Activated naive CD4-positive, alpha-beta T cell treated with Interleukin-2 at 50 U/mL for 16 hours (primary cell): ENCODE data around the gene CSRP1.
"Not testable (repeated sequence)": the region's sequence is repeated elsewhere in the genome, so short reads cannot be mapped to it uniquely, and the experiment has no call there.

Experiments used
- DNase-seq: peaks from one replicate; pipeline ENCODE4 v3.0.0-alpha.2; 2020

CSRP1 gene

DNA sequence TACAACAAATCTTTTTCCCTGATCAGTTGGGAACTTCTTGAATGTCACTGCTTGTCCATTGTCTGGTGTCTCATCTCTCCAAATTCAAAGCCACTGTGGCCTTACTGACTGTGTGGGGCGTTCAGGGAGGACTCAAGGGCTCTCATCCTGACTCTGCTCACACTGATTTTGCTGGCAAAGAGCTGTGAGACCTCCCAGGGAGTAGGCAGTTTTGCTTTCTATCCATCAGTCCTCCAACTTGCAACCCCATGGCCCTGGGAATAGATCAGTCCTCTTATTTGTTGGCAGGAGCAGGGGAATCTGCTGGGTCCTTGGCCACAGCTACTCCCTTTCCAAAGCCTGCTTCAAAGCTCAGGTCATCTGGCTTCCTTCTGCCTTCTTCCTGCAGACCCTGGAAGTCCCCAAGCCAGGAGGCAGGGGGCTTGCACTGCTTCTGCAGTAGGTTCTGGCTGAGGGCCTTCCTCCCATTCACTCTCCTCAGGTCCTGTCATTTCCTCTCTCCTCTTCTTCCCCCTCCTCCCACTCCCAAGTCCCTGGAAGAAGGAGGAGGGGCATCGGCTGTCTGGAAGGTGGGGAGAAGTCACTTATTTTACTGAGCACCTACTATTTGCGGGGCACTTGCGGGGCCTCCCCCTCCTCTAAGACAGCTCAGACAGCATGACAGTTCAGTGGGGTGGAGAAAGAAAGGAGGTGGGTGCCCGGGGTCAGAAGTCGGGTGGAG lies 31.1 kb upstream of the CSRP1 start:
- no peak for DNase-seq

DNA sequence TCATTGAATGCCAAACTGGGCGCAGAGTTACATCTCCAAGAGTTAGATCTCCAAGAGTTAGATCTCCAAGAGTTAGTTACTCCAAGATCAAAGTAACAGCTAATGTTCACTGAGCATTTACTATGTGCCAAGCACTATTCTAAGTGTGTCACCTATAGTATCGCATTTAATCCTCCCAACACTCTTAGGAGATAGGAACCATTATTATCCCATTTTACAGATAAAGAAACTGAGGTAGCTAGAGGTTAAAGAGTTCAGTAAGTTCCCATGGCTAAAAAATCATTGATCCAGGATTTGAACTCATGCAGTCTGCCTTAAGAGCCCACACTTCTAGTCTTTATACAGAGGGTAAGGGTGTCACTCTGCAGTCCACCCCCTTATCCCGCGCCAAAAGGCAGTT lies 30.5 kb upstream of the CSRP1 start:
- no peak for DNase-seq

- no peak for DNase-seq
Observed at GRCh38 chr1:201537028-201537427, 30.1 kb upstream of the CSRP1 start.

DNA sequence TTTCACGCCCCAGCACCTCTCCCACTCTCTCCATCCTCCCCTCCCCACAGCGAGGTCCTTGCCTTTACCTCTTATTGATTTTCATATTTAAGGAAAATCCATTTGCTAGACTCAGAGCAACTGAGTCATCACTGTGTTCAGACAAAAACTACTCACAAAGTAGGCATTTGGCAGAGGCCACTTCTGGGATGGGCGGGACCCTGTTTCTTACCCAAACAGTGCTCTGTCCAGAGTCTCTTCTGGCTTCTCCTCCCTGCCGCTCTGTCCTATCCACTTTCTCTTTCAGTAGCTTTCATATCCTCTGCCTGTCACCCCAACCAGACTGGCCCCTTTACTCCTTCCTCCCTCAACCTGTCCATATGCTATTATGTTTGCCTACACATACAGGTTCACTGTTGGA lies 29.6 kb upstream of the CSRP1 start:
- no peak for DNase-seq

DNA sequence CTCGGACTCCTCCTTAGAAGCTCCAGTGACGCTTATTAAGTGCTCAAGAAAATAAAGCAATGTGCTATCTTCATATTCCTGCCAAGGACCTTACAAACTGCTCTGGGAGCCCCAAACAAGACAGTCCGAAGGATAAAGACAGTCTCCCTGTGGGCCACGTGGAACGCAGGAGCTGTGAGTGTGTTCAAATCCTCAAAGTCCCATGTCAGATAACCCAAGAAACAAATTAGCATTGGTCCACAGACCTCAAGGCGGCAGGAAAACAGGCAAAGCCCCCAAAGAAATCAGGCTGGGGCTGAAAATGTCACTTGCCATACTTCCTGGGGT lies 29.0 kb upstream of the CSRP1 start:
- DNase-seq: no peak

DNA sequence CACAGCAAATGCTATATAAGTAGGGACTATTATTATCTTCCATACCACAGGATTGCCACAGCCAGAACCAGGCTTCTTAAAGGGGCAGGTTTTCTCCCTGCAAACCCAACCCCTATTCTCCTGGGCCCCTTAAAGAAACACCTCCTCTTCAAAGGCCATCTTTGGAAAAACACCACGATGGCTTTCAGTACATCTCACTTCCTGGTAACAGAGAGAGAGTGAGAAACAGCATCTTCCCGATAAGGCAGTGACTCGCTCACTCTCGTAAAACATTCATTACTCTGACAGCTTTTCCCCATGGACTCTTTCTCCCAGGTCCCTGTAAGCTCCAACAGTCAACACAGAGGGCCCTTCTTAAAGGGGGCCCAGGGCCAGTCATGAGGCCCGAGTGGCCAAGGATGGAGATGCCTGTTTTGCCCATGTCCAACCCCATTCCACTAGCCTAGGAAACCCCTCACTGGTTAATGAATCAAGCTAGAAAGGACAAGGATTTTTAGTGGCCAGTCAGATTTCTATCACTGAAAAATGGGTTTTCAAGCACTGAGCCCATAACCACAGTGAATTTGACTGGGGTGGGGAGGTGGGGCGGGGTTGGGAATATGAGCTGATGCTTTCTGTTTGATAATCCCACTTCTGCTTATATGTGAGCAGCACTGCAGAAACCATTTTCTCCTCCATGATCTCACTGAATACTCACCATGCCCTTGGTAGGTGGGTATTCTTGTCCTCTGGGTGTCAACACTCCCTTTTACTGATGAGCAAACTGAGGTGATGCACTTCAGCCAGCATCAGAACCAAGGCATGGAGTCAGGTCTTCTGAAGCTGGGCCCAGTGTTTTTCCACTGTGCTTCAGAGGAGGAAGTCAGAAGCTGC lies 28.4 kb upstream of the CSRP1 start:
- DNase-seq: no peak

- no peak for DNase-seq
Observed at GRCh38 chr1:201533836-201534235, 26.9 kb upstream of the CSRP1 start.

GRCh38 chr1:201531551-201532425 lies 24.9 kb upstream of the CSRP1 start:
- DNase-seq: no peak

- DNase-seq: peak; percentile 14
Observed at GRCh38 chr1:201530741-201531531, 24.0 kb upstream of the CSRP1 start.

DNA sequence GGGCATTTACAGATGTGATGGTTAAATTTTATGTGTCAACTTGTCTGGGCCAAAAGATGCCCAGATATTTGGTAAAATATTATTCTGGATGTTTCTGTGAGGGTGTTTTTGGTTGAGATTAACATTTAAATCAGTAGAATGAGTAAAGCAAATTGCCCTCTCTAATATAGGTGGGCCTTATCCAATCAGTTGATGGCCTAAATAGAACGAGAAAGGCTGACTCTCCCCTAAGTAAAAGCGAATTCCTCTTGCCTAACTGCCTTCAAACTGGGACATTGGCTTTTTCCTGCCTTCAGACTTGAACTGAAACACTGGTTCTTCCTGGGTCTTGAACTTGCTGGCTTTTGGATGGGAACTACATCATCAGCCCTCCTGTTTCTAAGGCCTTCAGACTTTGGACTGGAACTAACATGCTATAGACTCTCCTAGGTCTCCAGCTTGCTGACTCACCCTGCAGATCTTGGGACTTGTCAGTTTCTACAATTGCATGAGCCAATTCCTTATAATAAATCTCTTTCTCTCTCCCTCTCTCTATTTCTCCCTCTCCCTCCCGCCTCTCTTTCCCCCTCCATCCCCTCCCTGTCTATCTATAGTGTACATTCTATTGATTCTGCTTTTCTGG lies 21.8 kb upstream of the CSRP1 start:
- no peak for DNase-seq

DNA sequence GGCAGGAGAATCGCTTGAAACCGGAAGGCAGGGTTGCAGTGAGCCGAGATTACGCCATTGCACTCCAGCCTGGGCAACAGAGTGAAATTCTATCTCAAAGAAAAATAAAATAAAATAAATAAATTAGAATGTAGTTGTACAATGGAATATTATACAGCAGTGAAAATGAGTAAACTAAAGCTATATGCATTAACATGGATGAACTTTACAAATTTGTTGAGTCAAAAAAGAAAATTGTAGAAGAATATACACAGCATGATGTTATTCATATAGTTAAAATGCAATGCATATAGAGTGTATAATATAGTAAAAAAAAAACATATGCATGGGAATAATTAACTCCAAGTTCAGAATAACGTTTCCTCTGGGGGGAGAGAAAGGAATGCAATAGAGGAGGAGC lies 21.0 kb upstream of the CSRP1 start:
- no peak for DNase-seq

DNA sequence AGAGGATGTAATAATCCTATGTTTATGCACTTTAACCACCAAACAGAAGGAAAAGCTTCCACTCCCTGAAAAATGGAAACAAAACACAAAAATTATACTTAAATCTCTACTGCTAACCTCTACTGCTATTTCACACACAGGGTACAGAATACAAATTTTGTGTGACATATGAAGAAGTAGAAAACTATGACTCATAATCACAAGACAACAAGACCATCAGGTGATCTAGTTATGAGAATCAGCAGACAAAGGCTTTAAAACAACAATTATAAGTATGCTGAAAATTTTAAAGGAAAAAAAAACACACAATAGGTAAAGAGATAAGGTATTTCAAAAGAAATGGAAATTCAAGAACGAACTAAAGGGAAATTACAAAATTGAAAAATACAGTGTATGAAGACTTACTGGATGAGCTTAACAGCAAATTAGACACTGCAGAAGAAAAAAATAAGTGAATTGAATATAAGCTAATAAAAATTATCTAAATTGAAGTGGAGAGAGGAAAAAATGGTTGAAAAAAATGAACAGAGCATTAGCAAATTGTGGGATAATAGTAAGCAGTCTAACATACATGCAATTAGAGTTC lies 18.4 kb upstream of the CSRP1 start:
- DNase-seq: no peak

DNA sequence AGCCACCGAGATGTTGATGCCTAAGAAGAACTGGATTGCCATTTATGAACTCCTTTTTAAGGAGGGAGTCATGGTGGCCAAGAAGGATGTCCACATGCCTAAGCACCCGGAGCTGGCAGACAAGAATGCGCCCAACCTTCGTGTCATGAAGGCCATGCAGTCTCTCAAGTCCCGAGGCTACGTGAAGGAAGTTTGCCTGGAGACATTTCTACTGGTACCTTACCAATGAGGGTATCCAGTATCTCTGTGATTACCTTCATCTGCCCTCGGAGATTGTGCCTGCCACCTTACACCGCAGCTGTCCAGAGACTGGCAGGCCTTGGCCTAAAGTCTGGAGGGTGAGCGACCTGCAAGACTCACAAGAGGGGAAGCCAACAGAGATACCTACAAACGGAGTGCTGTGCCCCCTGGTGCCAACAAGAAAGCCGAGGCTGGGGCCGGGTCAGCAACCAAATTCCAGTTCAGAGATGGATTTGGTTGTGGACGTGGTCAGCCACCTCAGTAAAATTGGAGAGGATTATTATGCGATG lies 13.2 kb upstream of the CSRP1 start:
- DNase-seq: not testable (repeated sequence)

- DNase-seq: no peak
Observed at GRCh38 chr1:201518071-201518470, 11.1 kb upstream of the CSRP1 start.

GRCh38 chr1:201517631-201518030 lies 10.7 kb upstream of the CSRP1 start:
- no peak for DNase-seq

DNA sequence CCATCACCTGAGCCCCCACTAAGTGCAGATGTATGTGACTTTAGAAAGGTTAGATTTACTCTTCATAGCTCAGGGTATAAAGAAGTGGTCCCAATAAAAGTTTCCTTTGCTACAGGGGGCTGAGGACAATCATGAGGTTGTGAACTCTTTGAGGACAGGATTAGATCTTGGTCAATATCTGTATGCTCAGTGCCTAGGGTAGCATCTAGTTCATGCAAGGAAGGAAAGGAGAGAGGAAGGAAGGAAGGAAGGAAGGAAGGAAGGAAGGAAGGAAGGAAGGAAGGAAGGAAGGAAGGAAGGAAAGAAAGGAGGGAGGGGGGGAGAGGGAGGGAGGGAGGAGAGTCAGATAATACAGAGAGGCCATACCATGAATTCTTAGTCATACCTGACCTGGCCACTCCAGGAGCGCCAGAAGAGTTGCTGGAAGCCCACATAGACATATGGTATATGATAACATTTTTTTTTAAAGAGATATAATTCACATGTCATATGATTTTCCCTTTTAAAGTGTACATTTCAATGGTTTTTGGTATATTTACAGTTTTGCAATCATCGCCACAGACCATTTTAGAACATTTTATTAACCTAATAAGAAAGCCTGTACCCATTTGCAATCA lies 9.7 kb upstream of the CSRP1 start:
- DNase-seq: no peak

GRCh38 chr1:201515895-201516294 lies 9.0 kb upstream of the CSRP1 start:
- no peak for DNase-seq

GRCh38 chr1:201515062-201515750 lies 8.3 kb upstream of the CSRP1 start:
- DNase-seq: no peak

DNA sequence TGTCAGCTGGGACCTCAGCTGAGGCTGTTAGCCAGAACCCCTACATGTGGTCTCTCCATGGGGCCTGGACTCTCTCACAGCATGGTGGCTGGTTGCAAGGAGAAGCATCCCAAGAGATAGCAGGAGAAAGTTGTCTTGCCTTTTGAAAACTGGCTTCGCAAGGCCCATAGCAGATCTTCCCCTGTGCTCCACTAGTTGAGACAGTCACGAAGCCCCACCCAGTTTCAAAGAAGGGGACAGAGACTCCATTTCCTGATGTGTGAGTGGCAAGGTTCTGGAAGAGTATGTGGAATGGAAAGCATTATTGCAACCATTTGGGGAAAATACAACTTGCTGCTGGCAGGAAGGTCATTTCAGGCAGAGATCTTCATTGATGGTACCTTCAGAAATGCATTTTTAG lies 7.5 kb upstream of the CSRP1 start:
- DNase-seq: no peak

GRCh38 chr1:201513498-201514243 lies 6.7 kb upstream of the CSRP1 start:
- DNase-seq: no peak
